ENCODE measurements around the gene THADA. TPM values are rescaled to one million over a fixed set of nuclear protein-coding genes. Genes with fewer than 3 reads are reported as not detected.

THADA gene
- total RNA-seq, 1 donor, result 39.4 TPM

DNA sequence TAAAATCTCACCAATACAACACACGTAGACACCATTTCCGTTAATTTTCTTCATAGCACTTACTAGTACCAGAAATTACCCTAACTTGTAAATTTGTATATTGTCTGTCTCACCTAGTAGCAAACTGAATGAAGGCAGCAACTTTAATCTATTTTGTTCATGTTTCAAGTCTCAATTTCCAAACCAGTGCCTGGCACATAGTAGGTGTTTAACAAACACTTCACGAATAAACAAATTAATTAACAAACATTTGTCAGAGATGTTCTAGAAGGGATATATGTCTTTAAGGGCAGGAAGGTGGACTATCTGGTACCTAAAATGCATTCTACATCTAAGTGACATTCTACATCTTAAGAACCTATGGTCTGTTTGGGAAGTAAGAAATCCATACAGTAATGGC, 963 bp downstream of the THADA start:
- Histone ChIP-seq H3K36me3 (ENCODE audit: insufficient read depth, low read length) (peaks cover 17% of the 10 kb centered on the region), H2AFZ (ENCODE audit: low read length) (peak overlapping the region; percentile 95), H4K20me1 (ENCODE audit: insufficient read depth, low read length) (no peaks in the 10 kb centered on the region), H3K9me3 (ENCODE audit: low read depth, low read length) (no peaks in the 10 kb centered on the region), H3K4me3 (ENCODE audit: insufficient read depth, low read length) (peak overlapping the region; percentile 95), H3K79me2 (ENCODE audit: insufficient read depth, low read length) (peaks cover 19% of the 10 kb centered on the region), H3K4me2 (ENCODE audit: insufficient read depth, low read length) (peak overlapping the region; percentile 98), H3K27me3 (ENCODE audit: insufficient read depth, low read length) (no peaks in the 10 kb centered on the region), H3K4me1 (ENCODE audit: insufficient read depth, low read length) (peaks cover 36% of the 10 kb centered on the region), H3K27ac (ENCODE audit: low read depth, low read length) (peak overlapping the region; percentile 98)
- DNase-seq (ENCODE audit: insufficient read length, low spot score, missing footprints), result no peak
- TF ChIP-seq, protein P1, sequence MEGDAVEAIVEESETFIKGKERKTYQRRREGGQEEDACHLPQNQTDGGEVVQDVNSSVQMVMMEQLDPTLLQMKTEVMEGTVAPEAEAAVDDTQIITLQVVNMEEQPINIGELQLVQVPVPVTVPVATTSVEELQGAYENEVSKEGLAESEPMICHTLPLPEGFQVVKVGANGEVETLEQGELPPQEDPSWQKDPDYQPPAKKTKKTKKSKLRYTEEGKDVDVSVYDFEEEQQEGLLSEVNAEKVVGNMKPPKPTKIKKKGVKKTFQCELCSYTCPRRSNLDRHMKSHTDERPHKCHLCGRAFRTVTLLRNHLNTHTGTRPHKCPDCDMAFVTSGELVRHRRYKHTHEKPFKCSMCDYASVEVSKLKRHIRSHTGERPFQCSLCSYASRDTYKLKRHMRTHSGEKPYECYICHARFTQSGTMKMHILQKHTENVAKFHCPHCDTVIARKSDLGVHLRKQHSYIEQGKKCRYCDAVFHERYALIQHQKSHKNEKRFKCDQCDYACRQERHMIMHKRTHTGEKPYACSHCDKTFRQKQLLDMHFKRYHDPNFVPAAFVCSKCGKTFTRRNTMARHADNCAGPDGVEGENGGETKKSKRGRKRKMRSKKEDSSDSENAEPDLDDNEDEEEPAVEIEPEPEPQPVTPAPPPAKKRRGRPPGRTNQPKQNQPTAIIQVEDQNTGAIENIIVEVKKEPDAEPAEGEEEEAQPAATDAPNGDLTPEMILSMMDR (IDR thresholded peaks at IDR 0.05; ENCODE audit: extremely low read depth, low read depth, low read length), result no peak

DNA sequence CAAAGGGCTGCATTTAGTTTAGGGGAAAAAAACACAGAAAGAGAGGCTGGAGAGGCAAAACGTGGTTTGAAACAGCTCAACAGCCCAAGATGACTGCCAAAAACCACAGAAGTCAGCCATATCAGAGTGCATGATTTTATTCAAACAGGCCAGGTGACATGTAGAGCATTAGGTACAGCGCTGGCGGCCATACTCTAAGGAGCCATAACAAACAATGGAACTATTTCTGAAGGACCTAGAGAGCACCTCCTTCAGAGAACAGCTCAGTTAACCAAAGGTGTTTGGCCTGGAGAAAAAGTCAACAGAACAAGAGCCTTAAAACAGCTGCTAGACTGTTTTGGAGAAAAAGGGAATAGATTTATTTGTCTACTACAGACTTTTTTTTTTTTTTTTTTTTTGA, 2.6 kb downstream of the THADA start:
- Histone ChIP-seq H3K4me1 (ENCODE audit: insufficient read depth, low read length) (peaks cover 36% of the 10 kb centered on the region), H3K4me3 (ENCODE audit: insufficient read depth, low read length) (no peak overlapping the region), H3K4me2 (ENCODE audit: insufficient read depth, low read length) (peak overlapping the region; percentile 73), H3K36me3 (ENCODE audit: insufficient read depth, low read length) (peaks cover 29% of the 10 kb centered on the region), H3K27me3 (ENCODE audit: insufficient read depth, low read length) (no peaks in the 10 kb centered on the region), H3K9me3 (ENCODE audit: low read depth, low read length) (no peaks in the 10 kb centered on the region), H3K79me2 (ENCODE audit: insufficient read depth, low read length) (peaks cover 19% of the 10 kb centered on the region), H3K27ac (ENCODE audit: low read depth, low read length) (peak overlapping the region; percentile 53), H2AFZ (ENCODE audit: low read length) (no peak overlapping the region), H4K20me1 (ENCODE audit: insufficient read depth, low read length) (no peaks in the 10 kb centered on the region)
- TF ChIP-seq, protein P1 (IDR thresholded peaks at IDR 0.05; ENCODE audit: extremely low read depth, low read depth, low read length), result no peak
- DNase-seq (ENCODE audit: insufficient read length, low spot score, missing footprints), result peak; percentile 13

DNA sequence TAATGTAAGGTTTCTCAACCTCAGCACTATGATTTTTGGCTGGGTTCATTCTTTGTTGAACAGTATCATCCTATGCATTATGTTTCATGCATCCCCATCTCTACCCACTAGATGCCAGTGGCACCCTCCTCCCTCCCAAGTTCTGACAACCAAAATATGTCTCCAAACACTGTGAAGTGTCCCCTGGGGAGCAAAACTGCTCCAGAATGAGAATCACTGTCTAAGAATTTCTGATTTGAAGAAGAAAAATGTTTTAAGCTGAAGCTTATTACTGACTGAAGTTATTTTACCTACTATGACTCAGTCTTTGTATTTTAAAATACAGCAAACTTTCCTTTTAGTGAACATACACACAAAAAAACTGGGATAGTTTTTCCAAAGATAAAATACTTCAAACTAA, 3.4 kb downstream of the THADA start:
- Histone ChIP-seq H3K36me3 (ENCODE audit: insufficient read depth, low read length) (peaks cover 33% of the 10 kb centered on the region), H4K20me1 (ENCODE audit: insufficient read depth, low read length) (no peaks in the 10 kb centered on the region), H3K4me1 (ENCODE audit: insufficient read depth, low read length) (peaks cover 36% of the 10 kb centered on the region), H3K27me3 (ENCODE audit: insufficient read depth, low read length) (no peaks in the 10 kb centered on the region), H3K4me2 (ENCODE audit: insufficient read depth, low read length) (peak overlapping the region; percentile 73), H2AFZ (ENCODE audit: low read length) (no peak overlapping the region), H3K9me3 (ENCODE audit: low read depth, low read length) (no peaks in the 10 kb centered on the region), H3K79me2 (ENCODE audit: insufficient read depth, low read length) (peaks cover 19% of the 10 kb centered on the region), H3K4me3 (ENCODE audit: insufficient read depth, low read length) (peak overlapping the region; percentile 29), H3K27ac (ENCODE audit: low read depth, low read length) (peak overlapping the region; percentile 53)
- TF ChIP-seq, protein P1 (IDR thresholded peaks at IDR 0.05; ENCODE audit: extremely low read depth, low read depth, low read length), result peak; percentile 55
- peak; percentile 81 for DNase-seq (ENCODE audit: insufficient read length, low spot score, missing footprints)

DNA sequence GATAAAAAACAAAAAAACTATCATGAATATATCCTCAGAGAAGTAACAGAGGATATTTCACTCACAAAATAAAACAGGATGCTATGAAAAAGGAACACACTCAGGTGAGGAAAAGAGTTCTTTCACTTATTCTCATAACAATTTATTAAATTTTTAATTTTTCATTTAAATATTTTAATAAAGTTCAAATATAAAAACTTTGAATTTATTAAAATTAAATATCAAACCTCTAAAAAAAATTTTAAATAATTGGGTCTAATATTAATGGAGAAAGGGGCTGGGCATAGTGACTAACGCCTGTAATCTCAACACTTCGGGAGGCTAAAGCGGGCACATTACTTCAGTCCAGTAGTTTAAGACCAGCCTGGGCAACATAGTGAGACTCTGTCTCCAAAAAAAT, 10.1 kb downstream of the THADA start:
- H4K20me1 ChIP-seq (ENCODE audit: insufficient read depth, low read length), result no peaks in the 10 kb centered on the region
- no peaks in the 10 kb centered on the region for H3K4me1 ChIP-seq (ENCODE audit: insufficient read depth, low read length)
- no peak overlapping the region for H3K27ac ChIP-seq (ENCODE audit: low read depth, low read length)
- no peaks in the 10 kb centered on the region for H3K27me3 ChIP-seq (ENCODE audit: insufficient read depth, low read length)
- H3K9me3 ChIP-seq (ENCODE audit: low read depth, low read length), result no peaks in the 10 kb centered on the region
- TF ChIP-seq, protein P1 (IDR thresholded peaks at IDR 0.05; ENCODE audit: extremely low read depth, low read depth, low read length), result no peak
- no peak overlapping the region for H3K4me3 ChIP-seq (ENCODE audit: insufficient read depth, low read length)
- no peaks in the 10 kb centered on the region for H3K79me2 ChIP-seq (ENCODE audit: insufficient read depth, low read length)
- no peak for DNase-seq (ENCODE audit: insufficient read length, low spot score, missing footprints)
- no peak overlapping the region for H2AFZ ChIP-seq (ENCODE audit: low read length)
- no peak overlapping the region for H3K4me2 ChIP-seq (ENCODE audit: insufficient read depth, low read length)
- H3K36me3 ChIP-seq (ENCODE audit: insufficient read depth, low read length), result peaks cover 66% of the 10 kb centered on the region

Data from osteoblast (primary cell).